SK-N-SH treated with all-trans-retinoic acid at 6 μM for 48 hours (cell line): ENCODE results near the gene PRAMEF1.

Experiments
- ESRRG ChIP-seq: fragments of 250-450 bp; sonication (Bioruptor Pico); IDR thresholded peaks from 2 replicates; pipeline ENCODE4 v1.6.1; 2021; ENCODE audit warnings: mild to moderate bottlenecking
- PATZ1 ChIP-seq: fragments of 250-450 bp; sonication (Bioruptor Pico); IDR thresholded peaks from 2 replicates; pipeline ENCODE4 v1.8.0; 2020; ENCODE audit warnings: mild to moderate bottlenecking, moderate library complexity, borderline replicate concordance
- ZNF565 ChIP-seq: fragments of 450-650 bp; formaldehyde crosslinking; conservative IDR thresholded peaks from 2 replicates; pipeline ENCODE4 v1.5.0; 2020; ENCODE audit warnings: low read depth, mild to moderate bottlenecking, moderate library complexity

- TF ChIP-seq ESRRG (CRISPR knock-in tag) (no peak), ZNF565 (CRISPR knock-in tag) (no peak), PATZ1 (no peak)
Observed at GRCh38 chr1:12757836-12758235, 33.4 kb upstream of the PRAMEF1 start.
